Embryonic facial prominence (tissue), 1 donor: ENCODE data around the gene ZFHX3.

Experiments used
- DNase-seq: peaks from one replicate; pipeline ENCODE4 v3.0.0-alpha.2; 2016; ENCODE audit errors: extremely low spot score

Gene ZFHX3

GRCh38 chr16:72909196-72909595 is 138.7 kb downstream of the ZFHX3 start:
- no peak for DNase-seq

GRCh38 chr16:72908362-72909167 is 139.4 kb downstream of the ZFHX3 start:
- DNase-seq, result no peak

- no peak for DNase-seq
Measured at GRCh38 chr16:72905581-72905980, 142.3 kb downstream of the ZFHX3 start.

GRCh38 chr16:72903176-72903575 is 144.8 kb downstream of the ZFHX3 start:
- no peak for DNase-seq

GRCh38 chr16:72902206-72902605 is 145.7 kb downstream of the ZFHX3 start:
- DNase-seq, result no peak

GRCh38 chr16:72901000-72901627 is 146.8 kb downstream of the ZFHX3 start:
- DNase-seq, result no peak

GRCh38 chr16:72898216-72898825 is 149.6 kb downstream of the ZFHX3 start:
- no peak for DNase-seq

GRCh38 chr16:72897707-72898106 is 150.2 kb downstream of the ZFHX3 start:
- no peak for DNase-seq

- peak; percentile 59 for DNase-seq
Measured at GRCh38 chr16:72896485-72897118, 151.3 kb downstream of the ZFHX3 start.

- DNase-seq, result no peak
Measured at GRCh38 chr16:72895951-72896350, 152.0 kb downstream of the ZFHX3 start.

GRCh38 chr16:72894293-72895151 is 153.4 kb downstream of the ZFHX3 start:
- no peak for DNase-seq

- DNase-seq, result no peak
Measured at GRCh38 chr16:72891291-72892227, 156.4 kb downstream of the ZFHX3 start.

GRCh38 chr16:72890587-72890986 is 157.3 kb downstream of the ZFHX3 start:
- no peak for DNase-seq

GRCh38 chr16:72889616-72890582 is 158.0 kb downstream of the ZFHX3 start:
- no peak for DNase-seq

- DNase-seq, result no peak
Measured at GRCh38 chr16:72887537-72887936, 160.4 kb downstream of the ZFHX3 start.

GRCh38 chr16:72886346-72886974 is 161.5 kb downstream of the ZFHX3 start:
- no peak for DNase-seq

- no peak for DNase-seq
Measured at GRCh38 chr16:72884573-72884972, 163.4 kb downstream of the ZFHX3 start.

- DNase-seq, result no peak
Measured at GRCh38 chr16:72884037-72884436, 163.9 kb downstream of the ZFHX3 start.

GRCh38 chr16:72879846-72880245 is 168.1 kb downstream of the ZFHX3 start:
- no peak for DNase-seq
